Hippocampal formation (tissue), 2 donors: ENCODE results near the gene SERPINC1.
"Not testable (repeated sequence)": the region's sequence is repeated elsewhere in the genome, so short reads cannot be mapped to it uniquely, and the experiment has no call there.

Source experiments
- DNase-seq, 2 donors: peaks; one replicate each; lab custom pipeline; 2025; lab: John Stamatoyannopoulos, UW

Gene SERPINC1

DNA sequence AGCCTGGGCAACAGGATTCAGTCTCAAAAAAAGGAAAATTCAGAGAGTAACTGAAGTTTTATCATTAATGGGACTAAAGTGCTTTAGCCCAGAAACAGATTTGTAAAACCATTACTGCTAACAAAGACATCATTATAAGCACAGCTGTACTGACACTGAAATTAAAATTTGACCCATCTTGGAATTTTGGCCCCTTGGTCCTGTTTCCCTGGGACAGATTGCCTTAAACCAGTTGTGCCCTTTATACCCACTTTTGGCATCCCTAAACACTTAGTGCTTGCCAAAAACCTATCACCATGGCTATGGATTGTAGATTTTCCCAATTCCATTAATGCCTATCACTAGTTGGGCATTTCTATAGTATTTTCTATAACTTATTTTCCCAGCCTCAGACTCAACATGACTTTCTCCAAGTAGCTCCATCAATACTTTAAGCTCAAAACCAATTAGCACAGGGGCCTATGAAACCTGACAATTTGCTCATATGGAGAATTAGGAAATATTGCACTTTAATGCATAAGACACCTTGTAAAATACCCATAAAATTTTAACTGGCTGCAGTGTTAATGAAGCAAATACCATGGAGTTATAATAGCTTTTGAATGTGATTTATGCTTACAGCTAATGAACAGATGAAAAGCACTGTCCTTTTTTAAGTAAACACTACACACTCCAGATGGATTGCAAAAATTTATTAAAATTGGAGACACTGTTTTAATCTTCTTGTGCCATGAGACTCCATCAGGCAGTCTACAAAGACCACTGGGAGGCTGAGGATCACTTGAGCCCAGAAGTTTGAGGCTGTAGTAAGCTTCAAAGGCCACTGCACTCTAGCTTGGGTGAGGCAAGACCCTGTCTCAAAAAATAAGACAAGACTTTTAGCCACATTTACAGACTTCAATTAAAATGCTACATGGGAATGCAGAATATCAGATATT is 53.6 kb downstream of the SERPINC1 start:
- DNase-seq = no peak

DNA sequence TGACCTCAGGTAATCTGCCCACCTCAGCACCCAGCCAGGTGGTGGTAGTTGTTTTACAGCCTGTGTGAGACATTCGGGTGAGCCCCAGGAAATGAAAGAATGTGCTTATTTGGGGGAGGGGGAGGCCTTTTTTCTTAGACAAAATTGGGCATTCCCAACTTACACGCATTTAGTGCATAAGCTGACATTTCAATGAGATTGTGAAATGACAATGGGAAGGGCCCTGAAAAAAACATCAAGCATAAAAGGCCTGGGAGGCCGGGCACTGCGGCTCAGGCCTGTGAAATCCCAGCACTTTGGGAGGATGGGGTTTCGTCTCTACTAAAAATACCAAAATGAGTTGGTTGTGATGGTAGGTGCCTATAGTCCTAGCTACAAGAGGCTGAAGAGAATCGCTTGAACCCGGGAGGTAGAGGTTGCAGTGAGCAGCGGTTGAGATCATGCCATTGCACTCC is 54.3 kb downstream of the SERPINC1 start:
- no peak for DNase-seq

DNA sequence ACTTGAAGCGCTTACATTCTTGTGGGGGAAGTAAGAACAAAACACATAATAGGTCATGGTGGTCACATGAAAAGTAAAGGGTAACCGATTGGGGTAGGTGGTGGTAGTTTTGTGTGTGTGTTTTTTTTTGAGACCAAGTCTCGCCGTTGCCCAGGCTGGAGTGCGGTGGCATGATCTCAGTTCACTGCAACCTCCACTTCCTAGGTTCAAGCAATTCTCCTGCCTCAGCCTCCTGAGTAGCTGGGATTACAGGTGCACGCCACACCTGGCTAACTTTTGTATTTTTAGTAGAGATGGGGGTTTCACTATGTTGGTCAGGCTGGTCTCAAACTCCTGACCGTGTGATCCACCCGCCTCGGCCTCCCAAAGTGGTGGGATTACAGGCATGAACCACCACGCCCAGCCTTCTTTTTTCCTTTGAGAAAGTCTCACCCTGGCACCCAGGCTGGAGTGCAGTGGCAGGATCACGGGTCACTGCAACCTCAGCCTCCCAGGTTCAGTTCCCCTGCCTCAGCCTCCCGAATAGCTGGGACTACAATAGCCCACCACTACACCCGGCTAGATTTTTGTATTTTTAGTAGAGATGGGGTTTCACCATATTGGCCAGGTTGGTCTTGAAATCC is 54.9 kb downstream of the SERPINC1 start:
- not testable (repeated sequence) for DNase-seq

DNA sequence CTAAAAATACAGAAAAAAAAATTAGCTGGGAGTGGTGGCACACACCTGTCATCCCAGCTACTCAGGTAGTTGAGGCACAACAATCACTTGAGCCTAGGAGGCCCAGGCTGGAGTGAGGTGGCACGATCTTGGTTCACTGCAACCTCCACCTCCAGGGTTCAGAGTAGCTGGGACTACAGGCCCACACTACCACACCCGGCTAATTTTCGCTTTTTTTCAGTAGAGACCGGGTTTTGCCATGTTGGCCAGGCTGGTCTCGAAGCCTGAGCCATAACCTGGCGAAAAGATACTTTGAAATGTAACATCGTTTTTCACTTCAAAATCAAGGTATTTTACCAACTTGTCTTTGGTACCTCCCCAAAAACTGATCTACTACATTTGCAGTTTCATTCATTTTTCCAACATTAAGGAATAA is 55.4 kb downstream of the SERPINC1 start:
- DNase-seq = no peak

DNA sequence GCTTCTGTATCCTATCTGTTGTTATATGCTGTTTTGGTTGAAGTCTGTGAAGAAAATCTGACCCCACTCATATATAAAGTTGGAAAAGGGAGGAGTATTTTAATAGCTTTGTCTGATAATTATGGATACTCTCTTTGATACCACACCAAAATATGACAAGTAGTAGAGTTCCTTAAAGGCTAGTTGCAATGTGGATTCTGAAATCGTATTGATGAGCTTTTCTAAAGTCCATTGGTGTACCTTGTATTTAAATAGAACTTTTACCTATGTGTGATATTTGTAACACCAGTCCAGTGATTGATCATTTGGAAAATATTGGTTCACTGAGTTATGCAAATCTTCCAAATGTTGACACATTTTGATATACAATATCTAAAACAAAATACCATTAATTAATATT is 57.1 kb downstream of the SERPINC1 start:
- no peak for DNase-seq

DNA sequence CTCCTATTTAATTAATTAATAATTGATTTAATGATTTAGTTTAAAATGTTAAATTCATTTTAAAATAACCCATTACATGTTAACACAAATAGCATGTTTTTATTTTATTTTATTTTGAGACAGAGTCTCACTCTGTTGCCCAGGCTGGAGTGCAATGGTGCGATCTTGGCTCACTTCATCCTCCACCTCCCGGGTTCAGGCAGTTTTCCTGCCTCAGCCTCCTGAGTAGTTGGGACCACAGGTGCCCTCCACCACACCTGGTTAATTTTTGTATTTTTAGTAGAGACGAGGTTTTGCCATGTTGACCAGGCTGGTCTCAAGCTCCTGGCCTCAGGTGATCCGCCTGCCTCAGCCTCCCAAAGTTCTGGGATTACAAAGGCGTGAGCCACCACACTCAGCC is 57.6 kb downstream of the SERPINC1 start:
- DNase-seq = not testable (repeated sequence)

DNA sequence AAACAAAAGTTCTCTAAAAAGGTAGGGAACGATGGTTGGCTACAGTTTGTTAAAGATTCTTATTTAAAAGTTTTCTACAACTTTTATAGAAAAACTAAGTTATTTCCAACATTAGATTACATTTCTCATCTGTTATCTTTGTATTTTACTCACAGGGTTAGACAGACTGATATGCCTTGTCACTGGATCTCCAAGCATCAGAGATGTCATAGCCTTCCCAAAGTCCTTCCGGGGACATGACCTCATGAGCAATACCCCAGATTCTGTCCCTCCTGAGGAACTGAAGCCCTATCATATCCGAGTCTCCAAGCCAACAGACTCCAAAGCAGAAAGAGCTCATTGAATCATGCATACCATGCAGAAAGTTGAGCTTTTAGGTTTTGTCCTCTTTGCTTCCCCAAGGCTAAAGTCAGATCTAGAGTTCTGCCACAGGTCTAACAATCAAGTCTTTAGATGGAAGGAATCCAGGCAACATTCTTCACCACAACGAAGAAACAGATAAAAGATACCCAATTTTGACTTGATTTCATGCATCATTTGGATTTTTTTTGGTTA is 59.7 kb downstream of the SERPINC1 start:
- DNase-seq = no peak

DNA sequence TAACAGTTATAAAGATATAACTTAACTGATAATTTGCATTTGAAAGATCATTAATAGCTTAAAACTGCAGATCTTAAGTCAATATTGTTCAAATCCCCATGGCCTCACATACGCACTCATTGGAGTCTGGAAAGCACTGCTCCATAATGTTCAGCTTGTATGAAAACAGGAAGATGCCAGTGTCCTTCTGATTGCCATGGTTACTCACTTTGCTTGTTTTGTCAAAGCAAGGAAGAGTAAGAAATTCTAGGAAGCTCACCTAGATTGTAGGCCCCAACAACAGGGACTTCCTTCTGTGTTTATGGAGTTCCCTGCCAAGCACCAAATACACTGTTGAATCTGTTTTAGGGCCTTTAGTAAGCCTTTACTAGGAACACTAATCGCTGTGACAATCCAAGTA is 60.2 kb downstream of the SERPINC1 start:
- no peak for DNase-seq

DNA sequence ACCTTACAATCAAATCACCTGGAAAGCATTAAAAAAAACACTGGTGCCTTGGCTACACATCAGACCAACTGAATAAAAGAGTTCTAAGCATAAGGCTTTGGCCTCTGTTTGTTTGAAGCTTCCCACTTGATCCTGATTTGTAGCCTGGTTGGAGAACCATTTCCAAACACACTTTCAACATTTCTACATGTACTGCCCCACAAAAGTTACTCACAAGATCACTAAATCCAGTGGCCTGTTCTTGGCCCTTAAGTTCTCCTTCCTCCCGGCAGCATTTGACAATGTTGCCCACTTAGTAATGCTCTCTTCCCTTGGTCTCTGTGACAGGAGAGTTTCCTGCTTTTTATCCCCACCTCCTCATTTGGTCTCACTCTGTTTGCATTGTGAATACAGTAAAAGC is 61.1 kb downstream of the SERPINC1 start:
- no peak for DNase-seq
